HL-60 (cell line): ENCODE measurements around the gene COL28A1.

ENCODE experiments used
- DNase-seq, 2 experiments: peaks; one replicate each; pipeline ENCODE4 v3.0.0-alpha.2; 2010 to 2020; ENCODE audit warnings: low read depth in 1 of 2, low spot score in 1 of 2
- H3K27ac ChIP-seq: fragments of 250-450 bp; sonication (Bioruptor Pico); replicated peaks from 2 replicates; pipeline ENCODE4 v1.5.1; 2020; ENCODE audit warnings: mild to moderate bottlenecking, moderate library complexity
- H3K27me3 ChIP-seq: fragments of 250-450 bp; sonication (Bioruptor Pico); 2 replicates; pipeline ENCODE4 v1.5.1; 2021; ENCODE audit warnings: mild to moderate bottlenecking, moderate library complexity; ENCODE audit not compliant: insufficient read depth, poor library complexity, severe bottlenecking
- H3K4me3 ChIP-seq: replicated peaks from 2 replicates; pipeline ENCODE4 v1.5.1; 2011; ENCODE audit warnings: mild to moderate bottlenecking, control low read depth, low read length; ENCODE audit not compliant: insufficient read depth
- CTCF ChIP-seq: IDR thresholded peaks from one replicate; pipeline ENCODE4 v1.5.1; 2011; ENCODE audit warnings: low read length, control low read depth, inconsistent platforms; ENCODE audit not compliant: insufficient read depth
- GABPA ChIP-seq: IDR thresholded peaks from 2 replicates; pipeline ENCODE4 v1.6.1; 2012; ENCODE audit warnings: low read depth
- POLR2AphosphoS5 ChIP-seq: IDR thresholded peaks from 2 replicates; pipeline ENCODE4 v1.6.1; 2012; ENCODE audit warnings: low read depth
- REST ChIP-seq: IDR thresholded peaks from 2 replicates; pipeline ENCODE4 v1.6.1; 2012; ENCODE audit warnings: low read depth; ENCODE audit not compliant: insufficient replicate concordance
- SPI1 ChIP-seq: IDR thresholded peaks from 2 replicates; pipeline ENCODE4 v1.6.1; 2012; ENCODE audit warnings: low read depth, mild to moderate bottlenecking, borderline replicate concordance

The COL28A1 gene

GRCh38 chr7:7428806-7429205, 106.9 kb downstream of the COL28A1 start:
- Histone ChIP-seq H3K27ac (no peak overlapping the region), H3K27me3 (no peaks in the 10 kb centered on the region), H3K4me3 (no peak overlapping the region)
- no peak for TF ChIP-seq POLR2AphosphoS5
- no peak for TF ChIP-seq SPI1
- TF ChIP-seq REST = no peak
- no peak for TF ChIP-seq GABPA
- TF ChIP-seq CTCF = no peak
- no peak for DNase-seq

- H3K4me3 ChIP-seq = no peak overlapping the region
- DNase-seq = no peak
- no peak overlapping the region for H3K27ac ChIP-seq
- no peak for TF ChIP-seq GABPA
- no peak for TF ChIP-seq SPI1
- H3K27me3 ChIP-seq = no peaks in the 10 kb centered on the region
Measured at GRCh38 chr7:7427363-7427762, 108.3 kb downstream of the COL28A1 start.

- no peaks in the 10 kb centered on the region for H3K27me3 ChIP-seq
- DNase-seq = no peak
- H3K27ac ChIP-seq = no peak overlapping the region
- no peak for TF ChIP-seq CTCF
- TF ChIP-seq GABPA = no peak
- TF ChIP-seq SPI1 = no peak
- TF ChIP-seq POLR2AphosphoS5 = no peak
- no peak for TF ChIP-seq REST
- no peak overlapping the region for H3K4me3 ChIP-seq
Measured at GRCh38 chr7:7426676-7427075, 109.0 kb downstream of the COL28A1 start.

- no peak overlapping the region for H3K27ac ChIP-seq
- H3K4me3 ChIP-seq = no peak overlapping the region
- no peak for DNase-seq
- no peaks in the 10 kb centered on the region for H3K27me3 ChIP-seq
- TF ChIP-seq GABPA (no peak), REST (no peak), POLR2AphosphoS5 (no peak), CTCF (no peak), SPI1 (no peak)
Measured at GRCh38 chr7:7425321-7425720, 110.4 kb downstream of the COL28A1 start.
